HFFc6 (cell line): ENCODE data around the gene FLCN. TPM values are rescaled to one million over a fixed set of nuclear protein-coding genes. Genes with fewer than 3 reads are reported as not detected.

Experiments
- DNase-seq: peaks from one replicate; pipeline ENCODE4 v3.0.0-alpha.2; 2018
- H3K27ac Mint-ChIP-seq: 2 replicates; pipeline ENCODE4 v1.8.0; 2020; ENCODE audit warnings: mild to moderate bottlenecking, mixed read lengths
- H3K27me3 Mint-ChIP-seq: 2 replicates; pipeline ENCODE4 v1.8.0; 2021; ENCODE audit warnings: mild to moderate bottlenecking, moderate library complexity, mixed read lengths; ENCODE audit not compliant: insufficient read depth
- H3K36me3 Mint-ChIP-seq: 2 replicates; pipeline ENCODE4 v1.8.0; 2021; ENCODE audit warnings: low read depth, mixed read lengths
- H3K4me1 Mint-ChIP-seq: 2 replicates; pipeline ENCODE4 v1.8.0; 2020; ENCODE audit warnings: low read depth, mixed read lengths
- H3K4me3 Mint-ChIP-seq: 2 replicates; pipeline ENCODE4 v1.8.0; 2020; ENCODE audit warnings: mild to moderate bottlenecking, moderate library complexity, mixed read lengths
- H3K9me3 Mint-ChIP-seq: 2 replicates; pipeline ENCODE4 v1.8.0; 2020; ENCODE audit warnings: mild to moderate bottlenecking, mixed read lengths
- CTCF ChIP-seq: fragments of 200-600 bp; sonication (generic); IDR thresholded peaks from 2 replicates; pipeline ENCODE4 v1.5.0; 2021; ENCODE audit warnings: antibody characterized with exemption, mild to moderate bottlenecking
- total RNA-seq, 6 experiments: library from RNA; stranded (reverse); fragmentation: NEBNext Ultra II Directional; extraction: Animal tissue kit (Norgen Biotek cat#: 25700); gene quantifications; 2 replicates in 1 of 6; 3 replicates in 5 of 6; pipeline ENCODE4 v1.2.3, GENCODE V29; 2021

Gene FLCN
- total RNA-seq, 6 experiments from 2014 or later: 15.8 to 19.2 (median 17.3) TPM

GRCh38 chr17:17203173-17203730 lies 33.7 kb downstream of the FLCN start:
- Mint-ChIP-seq H3K36me3 (peaks cover 5% of the 10 kb centered on the region), H3K9me3 (no peaks in the 10 kb centered on the region), H3K4me3 (no peak overlapping the region), H3K27me3 (peaks cover 11% of the 10 kb centered on the region), H3K27ac (no peak overlapping the region), H3K4me1 (peaks cover 36% of the 10 kb centered on the region)
- no peak for TF ChIP-seq CTCF
- no peak for DNase-seq

GRCh38 chr17:17201907-17202306 lies 35.1 kb downstream of the FLCN start:
- no peak for DNase-seq
- no peak overlapping the region for H3K4me3 Mint-ChIP-seq
- H3K4me1 Mint-ChIP-seq: peaks cover 41% of the 10 kb centered on the region
- peaks cover 5% of the 10 kb centered on the region for H3K36me3 Mint-ChIP-seq
- H3K9me3 Mint-ChIP-seq: no peaks in the 10 kb centered on the region
- TF ChIP-seq CTCF: no peak
- no peak overlapping the region for H3K27ac Mint-ChIP-seq
- peaks cover 13% of the 10 kb centered on the region for H3K27me3 Mint-ChIP-seq

- no peak for TF ChIP-seq CTCF
- H3K27ac Mint-ChIP-seq: no peak overlapping the region
- H3K4me1 Mint-ChIP-seq: peaks cover 41% of the 10 kb centered on the region
- no peak for DNase-seq
- H3K27me3 Mint-ChIP-seq: peaks cover 13% of the 10 kb centered on the region
- H3K9me3 Mint-ChIP-seq: no peaks in the 10 kb centered on the region
- H3K4me3 Mint-ChIP-seq: no peak overlapping the region
- H3K36me3 Mint-ChIP-seq: peaks cover 5% of the 10 kb centered on the region
Measured at GRCh38 chr17:17201271-17201670, 35.7 kb downstream of the FLCN start.

GRCh38 chr17:17200831-17201230 lies 36.1 kb downstream of the FLCN start:
- no peak overlapping the region for H3K27ac Mint-ChIP-seq
- DNase-seq: no peak
- H3K36me3 Mint-ChIP-seq: peaks cover 5% of the 10 kb centered on the region
- H3K4me1 Mint-ChIP-seq: peaks cover 41% of the 10 kb centered on the region
- no peak overlapping the region for H3K4me3 Mint-ChIP-seq
- TF ChIP-seq CTCF: no peak
- H3K27me3 Mint-ChIP-seq: peaks cover 13% of the 10 kb centered on the region
- no peaks in the 10 kb centered on the region for H3K9me3 Mint-ChIP-seq

- Mint-ChIP-seq H3K27ac (no peak overlapping the region), H3K4me1 (peaks cover 36% of the 10 kb centered on the region), H3K36me3 (peaks cover 5% of the 10 kb centered on the region), H3K27me3 (peaks cover 10% of the 10 kb centered on the region), H3K9me3 (no peaks in the 10 kb centered on the region), H3K4me3 (no peak overlapping the region; the same call in 1 of the 2 replicates)
- DNase-seq: no peak
- TF ChIP-seq CTCF: no peak
Measured at GRCh38 chr17:17200311-17200710, 36.7 kb downstream of the FLCN start.
